B cell (primary cell): ENCODE data around the gene MAP7D2. TPM values are rescaled to one million over a fixed set of nuclear protein-coding genes. Genes with fewer than 3 reads are reported as not detected.

Experiments
- ATAC-seq: fragments of 200-7000 bp; cut with Tn5 transposase; one replicate; pipeline ENCODE4 v1.10.0; 2021; ENCODE audit warnings: low read depth, mild to moderate bottlenecking, moderate number of reproducible peaks, moderate library complexity
- CTCF ChIA-PET: fragments of 350-600 bp; sonication (Branson Sonifier 250); formaldehyde crosslinking; loops from one replicate; lab custom pipeline; 2021; ENCODE audit warnings: antibody characterized with exemption, inconsistent platforms; lab: Charles Lee
- POLR2A ChIA-PET: fragments of 350-600 bp; sonication (Branson Sonifier 250); formaldehyde crosslinking; loops from one replicate; lab custom pipeline; 2021; ENCODE audit warnings: antibody characterized with exemption; lab: Charles Lee
- DNase-seq: peaks from one replicate; pipeline ENCODE4 v3.0.0; 2013
- H2AFZ ChIP-seq: 2 replicates; pipeline ENCODE4 v1.6.1; 2012; ENCODE audit warnings: mild to moderate bottlenecking, low read depth, low read length; ENCODE audit not compliant: insufficient read depth, poor library complexity, severe bottlenecking
- H3K27ac ChIP-seq, 2 donors: 1 replicate in 1 of 2; 2 replicates in 1 of 2; pipeline ENCODE4 v1.5.1; 2012 to 2013; ENCODE audit warnings: low read length in 2 of 2, mild to moderate bottlenecking in 2 of 2, moderate library complexity in 1 of 2
- H3K27me3 ChIP-seq, 4 experiments: fragments of 200-600 bp in 1 of 4; sonication (generic) in 1 of 4; replicated peaks in 1 of 4; 1 replicate in 2 of 4; 2 replicates in 2 of 4; pipeline versions ENCODE4 v1.6.1 to v1.7.0; 2013 to 2016; ENCODE audit warnings: low read length in 3 of 4, mild to moderate bottlenecking in 2 of 4, mixed read lengths in 1 of 4, moderate library complexity in 1 of 4; ENCODE audit not compliant: insufficient read depth in 4 of 4, control insufficient read depth in 3 of 4; ENCODE audit errors: control extremely low read depth in 1 of 4
- H3K36me3 ChIP-seq, 2 experiments: replicated peaks in 1 of 2; 1 replicate in 1 of 2; 2 replicates in 1 of 2; pipeline versions ENCODE4 v1.6.1 to v1.7.1; 2013; ENCODE audit warnings: low read length in 1 of 2; ENCODE audit not compliant: insufficient read depth in 2 of 2, control insufficient read depth in 1 of 2; ENCODE audit errors: control extremely low read depth in 1 of 2, extremely low read depth in 1 of 2
- H3K4me1 ChIP-seq, 2 donors: fragments of 200-600 bp in 1 of 2; sonication (generic) in 1 of 2; 1 replicate in 1 of 2; 2 replicates in 1 of 2; pipeline versions ENCODE4 v1.5.1 to v1.6.1; 2013 to 2017; ENCODE audit warnings: low read length in 2 of 2; ENCODE audit not compliant: control insufficient read depth in 2 of 2, insufficient read depth in 2 of 2
- H3K4me2 ChIP-seq: replicated peaks from 2 replicates; pipeline ENCODE3; 2012; ENCODE audit warnings: mild to moderate bottlenecking, low read depth, low read length; ENCODE audit not compliant: poor library complexity, severe bottlenecking
- H3K4me3 ChIP-seq, 5 experiments: fragments of 200-600 bp in 1 of 5; sonication (generic) in 1 of 5; 1 replicate in 3 of 5; 2 replicates in 2 of 5; pipeline versions ENCODE4 v1.5.1 to v1.7.0; 2011 to 2016; ENCODE audit warnings: low read length in 4 of 5, mild to moderate bottlenecking in 4 of 5, low read depth in 2 of 5, control low read depth in 1 of 5, moderate library complexity in 1 of 5; ENCODE audit not compliant: insufficient read depth in 1 of 5; ENCODE audit errors: control extremely low read depth in 1 of 5, extremely low read depth in 1 of 5
- H3K79me2 ChIP-seq: fragments of 200-600 bp; sonication (generic); one replicate; pipeline ENCODE4 v1.6.0; 2016; ENCODE audit warnings: low read length; ENCODE audit not compliant: control insufficient read depth, insufficient read depth
- H3K9ac ChIP-seq: fragments of 200-600 bp; sonication (generic); 2 replicates; pipeline ENCODE4 v1.6.1; 2017; ENCODE audit warnings: mild to moderate bottlenecking, low read length, moderate library complexity
- H3K9me3 ChIP-seq, 3 donors: one replicate each; pipeline versions ENCODE4 v1.6.1 to v1.7.1; 2013; ENCODE audit warnings: low read length in 2 of 3; ENCODE audit not compliant: control insufficient read depth in 2 of 3, insufficient read depth in 1 of 3; ENCODE audit errors: control extremely low read depth in 1 of 3
- H4K20me1 ChIP-seq: 2 replicates; pipeline ENCODE4 v1.6.0; 2012; ENCODE audit warnings: mild to moderate bottlenecking, low read length; ENCODE audit not compliant: insufficient read depth, control insufficient read depth, poor library complexity, severe bottlenecking
- H3K27ac Mint-ChIP-seq: one replicate; pipeline ENCODE4 v1.8.0; 2021; ENCODE audit warnings: mixed read lengths
- H3K27me3 Mint-ChIP-seq: one replicate; pipeline ENCODE4 v1.8.0; 2021; ENCODE audit warnings: mixed read lengths
- H3K4me1 Mint-ChIP-seq: one replicate; pipeline ENCODE4 v1.8.0; 2021; ENCODE audit warnings: mixed read lengths
- H3K4me3 Mint-ChIP-seq: one replicate; pipeline ENCODE4 v1.8.0; 2021; ENCODE audit warnings: mixed read lengths
- H3K9me3 Mint-ChIP-seq: one replicate; pipeline ENCODE4 v1.8.0; 2022; ENCODE audit warnings: mixed read lengths; ENCODE audit not compliant: insufficient read depth
- EZH2 ChIP-seq: IDR thresholded peaks from 2 replicates; pipeline ENCODE4 v1.6.1; 2012; ENCODE audit warnings: borderline replicate concordance, low read depth, mild to moderate bottlenecking, moderate library complexity, low read length; ENCODE audit not compliant: insufficient read depth, poor library complexity, severe bottlenecking
- WGBS: methylation state at CpG from one replicate; pipeline ENCODE4 v1.1.5; 2013; ENCODE audit warnings: missing lambda C conversion rate; ENCODE audit not compliant: insufficient coverage; 5-methylcytosine and 5-hydroxymethylcytosine counted together
- intact Hi-C: fragments of 100-400 bp; cut with micrococcal nuclease; formaldehyde crosslinking; loops from one replicate; pipeline ENCODE4 v1.10.0; 2022
- polyA plus RNA-seq: library from polyadenylated mRNA; depleted of rRNA; stranded (reverse); fragments of >200 nt; gene quantifications from 2 replicates; pipeline ENCODE4 v1.2.3, GENCODE V29; 2012
- total RNA-seq, 2 donors: library from RNA; stranded (reverse); fragments of 120-200 nt in 1 of 2; gene quantifications; 1 replicate in 1 of 2; 2 replicates in 1 of 2; pipeline versions ENCODE4 v1.2.3 to v1.2.4, GENCODE V29; 2013 to 2022
- TF ChIP-seq, protein P1 (sequence below): fragments of 200-600 bp; IDR thresholded peaks from one replicate; pipeline ENCODE4 v1.8.0; 2022; ENCODE audit warnings: antibody characterized with exemption, mild to moderate bottlenecking

The MAP7D2 gene
- total and polyA plus RNA-seq, 2 donors (not counting 1 experiment from before 2014, with no cell fraction given), result 0.54 TPM; not detected in 1

DNA sequence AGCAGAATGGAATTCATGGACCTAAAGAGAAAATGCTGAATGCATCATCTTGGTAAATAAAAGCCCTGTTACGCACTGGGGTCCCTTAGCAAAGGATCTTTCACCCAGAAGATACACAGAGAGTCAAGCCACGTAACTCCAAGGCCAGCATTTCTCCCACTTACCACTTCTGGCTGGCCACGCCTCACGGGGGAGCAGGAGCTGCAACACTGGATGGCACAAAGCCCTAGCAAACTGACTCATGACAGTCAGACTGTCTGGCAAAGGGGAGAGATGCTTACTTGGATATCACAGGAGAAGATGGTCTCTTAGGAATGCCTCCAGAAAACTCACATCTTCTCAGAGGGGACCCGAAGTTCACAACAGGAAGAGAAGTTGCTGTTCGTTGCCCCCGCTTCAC lies 74.5 kb downstream of the MAP7D2 start:
- no peaks in the 10 kb centered on the region for H3K36me3 ChIP-seq

DNA sequence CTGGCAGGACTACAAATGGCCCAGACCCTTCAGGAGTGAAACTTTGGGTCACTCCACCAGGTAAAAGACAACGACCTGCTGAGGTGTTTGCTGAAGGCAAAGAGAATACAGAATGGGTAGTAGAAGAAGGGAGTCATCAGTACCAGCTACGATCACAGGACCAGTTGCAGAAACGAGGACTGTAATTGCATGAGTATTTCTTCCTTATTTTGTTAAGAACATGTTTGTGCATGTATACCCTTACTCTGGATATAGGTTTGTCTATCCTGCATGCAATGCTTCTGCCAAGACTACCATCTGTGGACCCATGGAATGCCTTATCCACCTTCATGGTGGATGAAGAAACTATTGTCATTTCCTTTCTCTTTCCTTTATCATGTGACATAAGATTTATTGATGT lies 77.7 kb downstream of the MAP7D2 start:
- no peak for DNase-seq
- H3K4me2 ChIP-seq, result no peak overlapping the region
- POLR2A ChIA-PET, result no interaction called here

More for the DNA sequence above, 74.5 kb downstream of the MAP7D2 start:
- H2AFZ ChIP-seq, result no peak overlapping the region
- no peaks in the 10 kb centered on the region for H4K20me1 ChIP-seq
- H3K4me1 ChIP-seq, result no peaks in the 10 kb centered on the region
- H3K9ac ChIP-seq, result no peak overlapping the region
- Mint-ChIP-seq H3K4me1 (no peaks in the 10 kb centered on the region), H3K9me3 (no peaks in the 10 kb centered on the region), H3K27me3 (no peaks in the 10 kb centered on the region), H3K27ac (no peak overlapping the region), H3K4me3 (no peak overlapping the region)
- intact Hi-C loops, result no loop called here
- no peaks in the 10 kb centered on the region for H3K27me3 ChIP-seq
- H3K27ac ChIP-seq, result no peak overlapping the region
- ATAC-seq (no peak), DNase-seq (no peak)
- TF ChIP-seq, protein P1, sequence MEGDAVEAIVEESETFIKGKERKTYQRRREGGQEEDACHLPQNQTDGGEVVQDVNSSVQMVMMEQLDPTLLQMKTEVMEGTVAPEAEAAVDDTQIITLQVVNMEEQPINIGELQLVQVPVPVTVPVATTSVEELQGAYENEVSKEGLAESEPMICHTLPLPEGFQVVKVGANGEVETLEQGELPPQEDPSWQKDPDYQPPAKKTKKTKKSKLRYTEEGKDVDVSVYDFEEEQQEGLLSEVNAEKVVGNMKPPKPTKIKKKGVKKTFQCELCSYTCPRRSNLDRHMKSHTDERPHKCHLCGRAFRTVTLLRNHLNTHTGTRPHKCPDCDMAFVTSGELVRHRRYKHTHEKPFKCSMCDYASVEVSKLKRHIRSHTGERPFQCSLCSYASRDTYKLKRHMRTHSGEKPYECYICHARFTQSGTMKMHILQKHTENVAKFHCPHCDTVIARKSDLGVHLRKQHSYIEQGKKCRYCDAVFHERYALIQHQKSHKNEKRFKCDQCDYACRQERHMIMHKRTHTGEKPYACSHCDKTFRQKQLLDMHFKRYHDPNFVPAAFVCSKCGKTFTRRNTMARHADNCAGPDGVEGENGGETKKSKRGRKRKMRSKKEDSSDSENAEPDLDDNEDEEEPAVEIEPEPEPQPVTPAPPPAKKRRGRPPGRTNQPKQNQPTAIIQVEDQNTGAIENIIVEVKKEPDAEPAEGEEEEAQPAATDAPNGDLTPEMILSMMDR, result no peak
- TF ChIP-seq EZH2, result no peak
- ChIA-PET POLR2A (no interaction called here), CTCF (interaction anchor here (0.5 kb wide), 1 partner anchor 133 kb away, joined by 3 read pairs; no protein-coding TSS in a partner anchor)
- H3K79me2 ChIP-seq, result no peaks in the 10 kb centered on the region
- H3K4me3 ChIP-seq, result no peak overlapping the region
- no peaks in the 10 kb centered on the region for H3K9me3 ChIP-seq
- WGBS, result 100% methylated on average over 3 of the region's 7 CpGs
- H3K4me2 ChIP-seq, result no peak overlapping the region

More for the DNA sequence above, 77.7 kb downstream of the MAP7D2 start:
- ATAC-seq, result no peak
- no peak overlapping the region for H3K9ac ChIP-seq
- no peaks in the 10 kb centered on the region for H3K4me1 ChIP-seq
- H3K27me3 ChIP-seq, result no peaks in the 10 kb centered on the region
- H3K4me3 ChIP-seq, result no peak overlapping the region
- no peaks in the 10 kb centered on the region for H3K9me3 ChIP-seq
- no peak overlapping the region for H3K27ac Mint-ChIP-seq
- no peaks in the 10 kb centered on the region for H3K9me3 Mint-ChIP-seq
- no peaks in the 10 kb centered on the region for H4K20me1 ChIP-seq
- no peaks in the 10 kb centered on the region for H3K36me3 ChIP-seq
- intact Hi-C loops, result no loop called here
- WGBS, result no CpG with 5 or more reads among the region's 3 CpGs
- TF ChIP-seq, protein P1, result no peak
- no peak for TF ChIP-seq EZH2
- no peak overlapping the region for H3K27ac ChIP-seq
- no peaks in the 10 kb centered on the region for H3K79me2 ChIP-seq
- CTCF ChIA-PET, result no interaction called here
- no peaks in the 10 kb centered on the region for H3K27me3 Mint-ChIP-seq
- H2AFZ ChIP-seq, result no peak overlapping the region
- H3K4me1 Mint-ChIP-seq, result peaks cover 1% of the 10 kb centered on the region
- no peak overlapping the region for H3K4me3 Mint-ChIP-seq
